ENCODE results near the gene PDE8A.
A peak's percentile ranks its signal among the peaks of the same experiment; 100 is the strongest.
"Not testable (repeated sequence)": the region's sequence is repeated elsewhere in the genome, so short reads cannot be mapped to it uniquely, and the experiment has no call there.

Gene PDE8A

DNA sequence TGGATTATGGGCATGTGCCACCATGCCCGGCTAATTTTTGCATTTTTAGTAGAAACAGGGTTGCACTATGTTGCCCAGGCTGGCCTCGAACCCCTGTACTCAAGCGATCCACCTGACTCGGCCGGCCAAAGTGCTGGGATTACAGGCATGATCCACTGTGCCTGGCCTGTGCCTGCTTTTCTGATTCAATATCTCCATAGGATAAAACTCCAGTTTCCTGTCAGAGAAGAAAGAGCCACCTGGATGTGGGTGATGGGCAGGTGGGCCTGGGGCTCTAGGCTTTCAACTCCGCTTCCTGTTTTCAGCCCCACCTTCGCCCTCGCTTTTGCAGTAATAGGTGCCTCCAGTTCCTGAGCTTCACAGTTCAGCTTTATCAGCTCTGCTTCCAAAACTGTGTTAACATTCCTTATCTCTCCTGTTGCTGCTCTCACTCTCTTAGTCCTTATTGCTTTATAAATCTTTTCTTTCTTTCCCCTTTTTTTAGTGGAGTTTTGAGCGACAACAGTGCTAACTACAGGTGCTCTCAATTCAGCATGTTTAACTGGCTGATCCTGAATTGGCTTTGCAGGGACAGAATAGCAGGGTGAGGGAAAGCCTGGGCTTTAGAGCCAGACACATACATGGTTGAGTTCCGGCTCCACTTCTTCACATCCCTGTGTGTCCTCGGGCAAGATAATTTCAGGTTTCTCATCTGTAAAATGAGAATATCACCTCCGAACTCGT lies 21.1 kb upstream of the PDE8A start:
- no peak for DNase-seq (ENCODE audit: low read depth in 2 of 2)

DNA sequence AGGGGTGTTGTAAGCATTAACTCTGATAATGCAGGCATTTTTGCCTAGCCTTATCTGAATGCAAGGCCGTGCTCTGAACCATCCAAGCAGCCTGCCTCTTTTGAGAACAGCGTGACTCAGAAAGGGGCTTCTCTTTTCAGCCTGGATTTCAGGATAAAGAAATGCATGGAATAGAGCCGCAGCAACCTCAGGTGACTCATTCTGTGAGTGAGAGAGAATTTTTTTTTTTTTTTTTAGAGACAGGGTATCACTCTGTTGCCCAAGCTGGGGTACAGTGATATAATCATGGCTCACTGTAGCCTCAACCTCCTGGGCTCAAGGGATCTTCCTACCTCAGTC lies 20.6 kb upstream of the PDE8A start:
- DNase-seq (ENCODE audit: low read depth in 2 of 2): no peak

DNA sequence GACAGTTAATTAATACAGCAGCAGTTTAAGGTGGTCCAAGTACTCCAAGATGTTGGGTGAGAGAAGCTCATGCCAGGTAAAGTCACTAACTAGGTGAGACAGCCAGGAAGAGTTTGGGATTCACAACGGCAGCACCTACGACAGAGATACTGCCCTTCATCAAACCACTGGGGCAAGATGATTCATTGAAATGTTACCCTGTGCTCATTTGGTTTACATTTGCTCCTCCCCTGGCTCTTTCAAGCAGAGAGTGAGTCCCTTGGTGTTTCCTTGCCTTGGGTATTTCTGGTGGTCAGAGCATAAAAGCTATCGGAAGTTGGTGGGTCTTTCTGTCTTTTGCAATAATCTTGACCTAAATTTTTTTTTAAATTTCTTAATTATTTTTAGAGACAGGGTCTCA lies 19.9 kb upstream of the PDE8A start:
- no peak for DNase-seq (ENCODE audit: low read depth in 2 of 2)

DNA sequence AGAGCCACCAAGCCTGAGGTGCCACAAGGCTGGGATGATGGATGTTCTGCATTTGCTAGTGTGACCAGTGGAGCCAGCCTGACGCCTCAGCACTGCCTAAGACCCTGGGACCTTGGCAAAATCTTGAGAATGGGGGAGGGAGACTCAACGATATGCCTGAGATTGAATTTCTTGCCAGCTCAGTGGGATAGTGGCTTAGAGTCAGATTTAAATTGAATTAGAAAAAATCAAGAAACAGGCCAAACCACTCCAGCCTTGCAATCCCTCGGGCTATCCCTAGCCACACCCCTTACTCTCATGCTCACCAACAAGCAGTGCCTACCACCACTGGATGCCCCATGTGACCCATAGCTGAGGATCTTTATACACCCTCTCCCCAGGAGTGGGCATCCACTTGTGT lies 18.7 kb upstream of the PDE8A start:
- no peak for DNase-seq (ENCODE audit: low read depth in 2 of 2)

DNA sequence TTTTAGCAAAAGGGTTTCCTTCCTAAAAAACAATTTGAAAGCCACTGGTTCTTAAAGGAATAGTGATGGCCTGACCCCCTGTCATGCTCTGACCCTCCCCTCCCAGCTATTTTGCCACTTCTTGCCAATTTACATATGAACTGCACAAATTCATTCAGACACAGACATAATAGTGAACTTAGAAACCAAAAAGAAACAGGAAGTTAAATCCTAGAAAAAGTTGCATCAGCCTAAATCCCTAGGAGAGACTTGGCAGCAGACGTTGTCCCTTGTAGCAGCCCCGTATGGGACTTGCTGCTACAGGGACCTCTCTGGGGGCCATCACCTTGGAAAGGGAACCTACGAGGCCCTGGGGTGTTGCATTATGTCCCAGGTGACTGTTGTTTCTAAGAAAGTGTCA lies 14.3 kb upstream of the PDE8A start:
- no peak for DNase-seq (ENCODE audit: low read depth in 2 of 2)

DNA sequence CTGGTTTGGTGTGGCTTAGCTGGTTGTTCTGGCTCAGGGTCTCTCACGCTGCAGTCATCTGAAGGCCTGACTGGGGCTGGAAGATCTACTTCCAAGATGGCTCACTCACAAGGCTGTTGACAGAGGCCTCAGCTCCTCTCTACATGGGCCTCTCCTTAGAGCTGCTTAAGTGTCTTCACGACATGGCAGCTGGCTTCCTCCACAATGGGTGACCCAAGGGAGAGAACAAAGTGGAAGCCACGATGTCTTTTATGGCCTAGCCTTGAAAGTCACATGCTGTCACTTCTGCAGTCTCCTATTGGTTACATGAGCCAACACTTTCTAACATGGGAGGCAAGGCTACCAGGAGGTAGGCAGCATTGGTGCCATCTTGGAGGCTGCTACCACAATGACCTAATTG lies 13.4 kb upstream of the PDE8A start:
- no peak for DNase-seq (ENCODE audit: low read depth in 2 of 2)

DNA sequence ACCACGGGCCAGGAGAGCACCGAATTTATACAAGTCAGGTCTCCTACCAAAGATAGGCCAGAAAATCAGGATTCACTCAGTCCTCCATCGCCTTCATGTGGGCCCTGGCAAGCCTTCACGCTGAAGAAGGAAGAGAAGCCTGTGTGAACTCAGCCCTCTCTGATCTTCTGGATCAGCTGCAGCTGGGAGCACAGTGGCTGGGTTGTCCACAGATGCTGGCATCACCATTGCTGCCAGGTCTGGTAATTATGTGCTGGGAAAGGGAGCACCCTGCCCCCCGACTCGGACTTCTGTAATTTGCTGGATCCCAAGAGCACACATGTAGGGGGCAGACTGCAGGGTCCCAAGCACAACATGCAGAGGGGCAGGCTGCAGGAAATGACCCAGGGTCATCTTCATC lies 12.4 kb upstream of the PDE8A start:
- DNase-seq (ENCODE audit: low read depth in 2 of 2): no peak

DNA sequence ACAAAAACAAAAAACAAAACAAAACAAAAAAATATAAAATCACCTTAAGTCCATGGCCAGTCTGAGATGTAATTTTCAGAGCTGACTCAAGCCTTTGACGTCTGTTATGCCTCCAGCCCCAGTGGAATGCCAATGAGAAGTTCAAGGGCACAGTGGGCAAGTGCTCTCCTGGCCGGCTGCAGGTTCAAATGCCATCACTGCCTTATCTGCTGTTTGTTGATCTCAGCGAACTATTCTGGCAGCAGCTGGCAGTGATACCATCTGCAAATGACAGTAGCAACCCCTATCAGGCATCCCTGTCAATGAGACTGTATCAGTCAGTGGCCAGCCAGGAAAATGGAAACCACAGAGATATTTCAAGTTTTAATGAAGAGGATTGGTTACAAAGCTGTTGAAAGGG lies 10.8 kb upstream of the PDE8A start:
- no peak for DNase-seq (ENCODE audit: low read depth in 2 of 2)

DNA sequence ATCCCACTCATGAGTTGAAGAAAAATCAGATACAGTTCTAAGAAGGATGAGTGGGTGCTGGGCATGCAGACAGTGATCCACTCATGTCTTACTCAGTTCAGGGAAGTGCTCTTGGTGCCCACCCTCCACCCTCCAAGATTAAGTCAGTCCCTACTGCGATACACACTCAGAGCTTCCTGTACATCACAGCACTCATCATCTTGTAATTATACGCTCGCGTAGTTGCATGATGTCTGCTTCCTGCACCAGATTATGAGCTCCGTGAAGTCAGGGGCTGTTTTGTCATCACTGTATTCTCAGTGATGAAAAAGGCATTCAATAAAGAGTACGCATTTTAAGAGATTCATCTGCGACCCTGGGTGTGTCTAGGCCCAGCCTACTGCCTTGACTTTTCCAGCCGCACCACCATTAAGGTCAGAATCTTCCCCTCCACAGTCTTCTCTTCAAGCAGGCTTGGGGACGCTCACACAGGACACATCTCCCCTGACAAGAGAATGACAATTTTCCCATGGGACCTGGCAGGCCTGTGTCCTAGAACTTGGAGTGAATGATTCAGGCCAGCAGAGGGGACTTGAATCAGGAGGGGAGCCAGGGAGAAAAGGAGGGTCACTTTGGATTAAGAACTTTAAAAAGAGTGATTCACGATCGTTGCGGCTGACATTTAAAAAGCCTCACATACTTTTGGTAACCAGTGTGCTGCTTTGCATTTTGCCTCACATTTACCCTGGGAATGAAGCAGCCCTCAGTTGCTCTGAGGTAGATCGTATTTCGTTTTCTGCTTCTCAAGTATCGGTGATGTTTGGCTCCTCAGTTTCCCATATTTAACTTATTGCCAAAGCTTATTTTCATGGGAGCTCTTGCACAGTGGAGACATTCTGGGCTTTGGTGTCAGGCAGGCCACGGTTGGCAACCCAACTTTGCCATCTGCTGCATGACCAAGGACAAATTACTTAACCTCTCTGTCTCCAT lies 7.9 kb upstream of the PDE8A start:
- DNase-seq (ENCODE audit: low read depth in 2 of 2): no peak

DNA sequence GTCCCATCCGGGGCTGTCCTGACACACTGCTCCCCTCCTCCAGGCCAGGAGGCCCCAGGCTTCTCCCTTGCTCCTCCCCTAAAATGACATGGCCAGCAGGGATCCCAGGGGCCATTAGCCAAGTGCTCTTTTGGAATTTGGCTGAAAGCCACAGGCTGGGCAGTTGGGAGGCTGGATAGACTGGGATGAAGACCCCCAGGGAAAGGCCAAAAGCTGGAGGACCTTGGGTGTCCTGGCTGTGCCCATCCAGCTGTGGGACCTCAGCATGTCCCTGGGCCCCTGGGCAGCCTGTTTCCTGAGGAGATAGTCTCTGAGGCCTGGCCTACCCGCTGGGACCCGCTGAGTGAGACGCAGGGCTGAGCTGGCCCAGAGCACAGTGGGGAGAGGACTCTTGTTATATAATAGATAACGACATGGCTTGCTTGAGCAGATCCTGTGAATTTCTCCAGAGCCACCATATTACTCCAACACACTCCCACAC lies 5.7 kb upstream of the PDE8A start:
- DNase-seq (ENCODE audit: low read depth in 2 of 2): no peak

DNA sequence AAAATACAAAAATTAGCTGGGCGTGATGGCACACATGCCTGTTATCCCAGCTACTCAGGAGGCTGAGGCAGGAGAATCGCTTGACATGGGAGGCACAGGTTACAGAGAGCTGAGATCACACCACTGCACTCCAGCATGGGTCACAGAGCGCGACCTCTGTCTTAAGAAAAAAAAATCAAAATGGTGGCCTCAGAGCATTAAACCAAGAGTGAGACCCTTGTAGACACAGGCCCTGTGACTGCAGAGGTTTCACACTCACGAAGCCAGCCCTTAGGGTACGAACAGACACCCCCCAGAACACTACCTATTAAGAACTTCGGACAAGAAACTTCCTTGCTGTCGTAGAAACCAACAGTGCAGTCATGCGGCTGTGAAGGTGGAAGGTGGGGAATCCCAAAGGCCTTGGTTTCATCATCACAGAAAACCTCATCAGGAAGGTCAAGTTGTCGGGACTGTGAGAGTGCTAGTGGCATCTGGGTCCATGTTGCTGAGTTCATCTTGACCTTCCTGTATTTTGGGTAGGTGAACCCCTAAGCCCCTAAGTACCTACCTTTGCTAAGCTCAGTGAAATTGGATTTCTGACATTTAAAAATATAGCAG lies 4.8 kb upstream of the PDE8A start:
- no peak for DNase-seq (ENCODE audit: low read depth in 2 of 2)

DNA sequence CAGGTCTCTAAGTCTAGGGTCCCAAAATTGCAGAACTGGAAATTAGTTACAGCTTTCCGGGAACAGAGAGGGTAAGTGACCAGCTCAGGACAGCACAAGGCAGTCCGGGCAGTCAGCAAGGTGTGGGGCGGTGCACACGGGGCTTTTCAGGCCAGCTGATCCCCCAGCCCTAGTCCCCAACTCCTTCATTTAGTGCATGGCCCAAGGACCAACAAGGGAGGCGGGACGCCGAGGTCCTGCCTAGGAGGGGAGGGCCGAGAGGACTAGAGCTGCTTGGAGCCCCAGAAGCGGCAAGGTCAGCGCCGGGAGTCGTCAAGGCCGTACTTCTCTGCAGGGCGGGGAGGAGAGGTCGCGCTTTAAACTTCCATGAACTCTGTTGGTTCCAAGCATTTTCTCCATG lies 2.0 kb upstream of the PDE8A start:
- DNase-seq (ENCODE audit: low read depth in 2 of 2): no peak

DNA sequence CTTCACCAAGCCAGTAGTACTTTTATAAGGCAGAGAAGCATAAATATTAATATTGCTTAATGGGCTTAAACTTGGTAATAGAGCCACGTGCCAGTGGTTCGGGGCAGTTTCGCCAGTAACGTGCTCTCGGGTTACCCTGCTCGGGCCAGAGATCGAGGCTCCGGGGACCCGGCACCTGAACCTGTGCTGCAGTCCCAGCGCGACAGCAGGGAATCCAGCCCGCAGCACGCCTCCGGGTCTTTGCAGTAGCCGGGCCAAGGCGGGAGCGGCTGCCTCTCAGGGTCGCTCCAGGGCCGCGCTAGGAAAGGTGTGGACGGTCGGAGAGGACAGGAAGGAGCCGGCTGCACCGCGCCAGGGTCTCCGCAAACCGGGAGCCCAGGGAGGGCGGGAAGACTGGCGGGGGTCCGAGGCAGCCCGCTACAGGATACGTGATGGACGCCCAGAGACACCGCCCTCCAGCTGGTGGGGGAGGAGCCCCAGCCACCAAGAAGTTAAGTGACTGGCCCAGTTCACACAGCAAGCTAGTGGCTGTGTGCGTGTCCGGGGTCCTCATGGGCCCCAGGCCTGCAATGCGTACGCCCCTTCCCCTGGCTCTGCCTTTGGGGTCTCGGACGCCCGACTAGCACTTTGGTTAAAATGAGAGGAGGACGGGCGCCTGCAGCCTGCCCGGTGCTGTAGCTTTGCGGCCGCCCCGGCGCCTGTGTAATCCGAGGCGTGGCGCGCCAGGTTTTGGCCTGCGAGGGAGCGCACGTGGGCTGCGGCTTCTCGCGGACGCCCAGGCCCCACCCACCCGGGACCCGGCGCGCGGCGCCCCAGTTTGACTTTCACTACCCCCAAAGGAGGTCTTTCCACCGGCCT lies 1.2 kb upstream of the PDE8A start:
- DNase-seq (ENCODE audit: low read depth in 2 of 2): peak; percentile 72 to 78

DNA sequence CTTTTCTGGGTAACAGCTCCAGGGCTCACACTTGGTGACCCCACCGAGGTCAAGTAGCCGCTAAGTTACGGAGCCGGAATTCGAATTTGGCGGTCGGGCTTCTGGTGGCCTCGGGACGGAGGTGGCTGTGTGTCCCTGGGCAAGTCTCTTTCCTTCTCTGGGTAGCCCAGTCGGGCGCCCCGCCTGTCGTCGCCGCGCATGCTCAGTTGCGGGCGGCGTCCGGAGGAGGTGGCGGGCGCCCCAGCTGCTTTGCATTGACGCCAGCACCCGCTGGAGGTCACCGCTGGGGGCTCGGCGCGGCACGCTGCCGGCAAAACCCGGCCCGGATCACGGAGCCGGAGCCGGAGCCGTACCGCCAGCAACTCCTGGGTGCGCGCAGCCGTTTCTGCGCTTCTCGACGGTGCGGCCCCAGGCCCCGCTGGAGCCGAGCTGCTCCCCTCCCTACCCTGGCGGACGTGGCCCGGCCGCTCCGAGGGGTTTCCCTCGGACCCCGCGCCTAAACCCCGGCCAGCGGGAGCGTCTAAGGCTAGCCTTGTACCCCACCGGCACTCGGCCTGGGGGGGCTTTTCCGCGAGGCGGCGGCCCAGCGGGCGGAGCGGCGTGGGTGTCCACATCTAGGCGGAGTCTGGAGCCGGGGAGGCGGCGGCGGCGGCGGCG lies 474 bp upstream of the PDE8A start:
- DNase-seq (ENCODE audit: low read depth in 2 of 2): peak; percentile 91 to 95

DNA sequence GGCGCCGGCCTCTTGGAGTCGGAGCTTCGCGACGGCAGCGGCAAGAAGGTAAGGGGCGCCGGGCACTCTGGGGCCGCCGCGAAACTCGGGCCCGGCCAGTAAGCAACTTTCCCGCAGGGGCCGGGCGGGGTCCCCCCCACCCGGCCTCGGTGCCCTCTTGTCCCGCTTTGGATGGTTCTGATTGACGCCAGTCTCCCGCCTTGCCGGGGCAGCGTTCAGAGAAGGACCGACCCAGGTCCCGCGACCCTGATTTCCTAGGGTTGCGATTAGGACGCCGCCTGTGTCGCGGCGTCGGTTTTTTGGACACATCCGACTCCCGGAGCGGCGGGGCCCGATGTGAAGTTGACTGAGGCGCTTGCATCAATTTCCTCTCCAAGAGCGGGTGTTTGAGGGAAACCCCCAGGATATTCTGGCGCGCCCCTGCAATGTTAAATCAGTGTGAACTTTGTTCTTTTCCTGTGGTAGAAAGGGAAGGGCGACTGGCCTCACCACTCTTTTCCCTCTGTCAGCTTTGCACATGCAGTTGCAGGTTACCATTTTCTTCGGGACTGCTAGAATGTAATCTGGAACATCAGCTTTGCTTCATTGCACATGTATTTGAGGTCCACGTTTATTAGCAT lies 755 bp downstream of the PDE8A start:
- DNase-seq (ENCODE audit: low read depth in 2 of 2): peak; percentile 10 to 20

DNA sequence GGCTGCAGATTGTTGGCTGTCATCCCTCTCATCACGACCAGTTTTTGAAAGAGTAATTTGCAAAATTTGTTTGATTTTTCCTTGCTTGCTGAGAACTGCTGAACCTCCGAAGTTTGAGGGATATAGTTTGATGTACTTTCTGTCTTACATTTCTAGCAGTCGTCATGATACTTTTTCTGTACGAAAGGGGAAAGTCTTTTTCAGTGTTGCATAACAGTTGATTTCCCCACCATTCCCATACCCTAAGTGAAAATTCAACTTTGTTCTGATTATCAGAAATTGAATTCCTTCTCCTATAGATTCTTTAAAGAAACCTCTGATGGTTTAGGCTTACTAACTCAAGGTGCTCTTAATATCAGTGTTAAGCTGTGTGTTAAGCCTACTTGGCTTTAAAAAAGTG lies 1.6 kb downstream of the PDE8A start:
- DNase-seq (ENCODE audit: low read depth in 2 of 2): no peak

DNA sequence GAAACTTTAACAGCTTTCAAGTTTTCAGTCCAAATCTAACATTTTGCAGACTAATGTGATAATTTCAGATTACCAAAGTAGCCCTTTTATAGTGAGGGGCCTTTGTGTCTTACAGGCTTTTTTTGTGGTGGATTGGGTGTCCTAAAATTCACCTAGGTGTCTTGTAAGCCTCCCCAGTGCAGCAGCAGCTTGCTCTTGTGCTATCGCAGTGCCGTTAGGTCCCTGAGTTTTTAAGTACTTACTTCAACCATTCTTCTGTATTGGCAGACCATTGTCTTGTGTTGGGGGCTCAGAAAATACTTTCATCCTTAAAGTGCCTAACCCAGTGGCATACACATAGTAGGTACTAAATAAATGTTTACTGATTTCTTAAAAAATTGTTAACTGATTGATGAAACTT lies 2.1 kb downstream of the PDE8A start:
- DNase-seq (ENCODE audit: low read depth in 2 of 2): no peak

DNA sequence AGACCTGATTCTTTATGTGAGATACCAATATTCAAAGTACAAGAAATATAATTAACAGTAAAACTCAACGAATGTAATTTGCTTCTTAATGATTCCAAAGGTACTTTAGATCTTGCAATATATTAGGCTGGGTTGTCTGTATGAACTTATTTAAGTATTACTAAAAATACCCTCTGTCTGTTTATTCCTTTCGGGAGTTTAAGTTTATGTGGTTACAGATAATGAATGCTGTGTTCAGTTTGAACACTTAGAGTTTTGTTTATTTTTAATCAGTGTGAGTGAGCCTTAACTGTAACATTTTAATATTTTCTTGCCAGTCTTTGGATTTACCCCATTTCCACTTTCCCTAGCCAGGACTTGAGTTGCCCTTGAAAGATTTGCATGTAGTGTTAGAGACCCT lies 3.5 kb downstream of the PDE8A start:
- DNase-seq (ENCODE audit: low read depth in 2 of 2): no peak

DNA sequence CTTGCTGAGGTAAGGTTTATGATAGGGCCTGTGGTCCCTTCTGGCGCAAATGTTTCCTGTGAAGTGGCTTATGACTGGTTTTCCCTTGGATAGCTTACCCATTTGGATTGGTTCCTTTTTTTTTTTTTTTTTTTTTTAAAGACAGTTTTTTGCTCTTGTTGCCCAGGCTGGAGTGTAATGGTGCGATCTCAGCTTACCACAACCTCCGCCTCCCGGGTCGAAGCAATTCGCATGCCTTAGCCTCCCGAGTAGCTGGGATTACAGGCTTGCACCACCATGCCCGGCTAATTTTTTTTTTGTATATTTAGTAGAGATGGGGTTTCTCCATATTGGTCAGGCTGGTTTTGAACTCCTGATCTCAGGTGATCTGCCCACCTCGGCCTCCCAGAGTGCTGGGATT lies 5.7 kb downstream of the PDE8A start:
- DNase-seq (ENCODE audit: low read depth in 2 of 2): not testable (repeated sequence)

DNA sequence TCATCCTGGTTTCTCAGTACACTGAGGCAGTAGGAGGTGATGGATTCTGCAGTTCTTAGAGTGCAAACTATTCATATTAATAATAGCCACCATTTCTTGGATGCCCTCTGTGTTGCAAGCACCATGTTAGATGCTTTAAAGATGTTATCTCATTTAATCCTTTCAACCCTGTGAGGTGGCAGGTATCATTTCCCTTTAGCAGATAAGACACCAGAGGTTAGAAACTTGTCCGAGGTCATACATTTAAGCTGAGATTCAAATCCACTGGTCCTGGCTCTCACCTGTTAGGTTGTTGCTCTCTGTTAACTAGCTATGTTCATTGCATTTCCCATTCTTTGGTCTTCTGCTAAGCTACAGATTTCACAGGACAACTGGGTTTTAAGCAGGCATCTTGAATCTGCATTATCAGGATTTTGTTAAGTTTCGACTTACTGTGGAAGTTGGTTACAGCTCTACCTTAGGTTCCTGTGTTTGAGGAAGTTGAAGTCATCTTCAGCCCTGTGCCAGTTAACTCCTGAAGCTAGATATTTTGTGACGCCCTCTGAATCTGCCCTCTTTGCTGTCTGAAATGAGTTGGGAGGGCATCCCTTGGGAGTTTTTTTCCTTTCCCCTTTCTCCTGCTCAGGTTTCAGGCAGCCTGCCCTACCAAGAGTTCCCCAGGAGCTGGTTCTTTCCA lies 6.4 kb downstream of the PDE8A start:
- no peak for DNase-seq (ENCODE audit: low read depth in 2 of 2)
